SK-N-SH treated with all-trans-retinoic acid at 6 μM for 48 hours (cell line): ENCODE measurements around the gene NEU2.

Experiments
- ATAC-seq: fragments of 200-7000 bp; cut with Tn5 transposase; 3 replicates; pipeline ENCODE4 v1.9.1; 2020; ENCODE audit warnings: mild to moderate bottlenecking, moderate library complexity
- ARNTL ChIP-seq: fragments of 450-650 bp; formaldehyde crosslinking; IDR thresholded peaks from 2 replicates; pipeline ENCODE4 v1.5.0; 2020; ENCODE audit warnings: low read depth, mild to moderate bottlenecking, moderate library complexity, borderline replicate concordance
- BACH2 ChIP-seq: fragments of 250-450 bp; sonication (Bioruptor Pico); IDR thresholded peaks from 2 replicates; pipeline ENCODE4 v1.9.0; 2021; ENCODE audit warnings: mild to moderate bottlenecking, borderline replicate concordance
- CSDC2 ChIP-seq: fragments of 250-450 bp; sonication (Bioruptor Pico); IDR thresholded peaks from 2 replicates; pipeline ENCODE4 v1.5.0; 2020; ENCODE audit warnings: mild to moderate bottlenecking, moderate library complexity
- CSRNP3 ChIP-seq: fragments of 250-450 bp; sonication (Bioruptor Pico); IDR thresholded peaks from 2 replicates; pipeline ENCODE4 v1.5.1; 2021; ENCODE audit warnings: mild to moderate bottlenecking, moderate library complexity
- ESRRG ChIP-seq: fragments of 250-450 bp; sonication (Bioruptor Pico); IDR thresholded peaks from 2 replicates; pipeline ENCODE4 v1.6.1; 2021; ENCODE audit warnings: mild to moderate bottlenecking
- GLIS3 ChIP-seq: fragments of 250-450 bp; sonication (Bioruptor Pico); IDR thresholded peaks from 2 replicates; pipeline ENCODE4 v1.5.0; 2020; ENCODE audit warnings: mild to moderate bottlenecking, moderate library complexity
- OSR1 ChIP-seq: fragments of 250-450 bp; sonication (Bioruptor Pico); IDR thresholded peaks from 2 replicates; pipeline ENCODE4 v1.8.0; 2022; ENCODE audit warnings: moderate library complexity, mild to moderate bottlenecking, inconsistent platforms
- PATZ1 ChIP-seq: fragments of 250-450 bp; sonication (Bioruptor Pico); IDR thresholded peaks from 2 replicates; pipeline ENCODE4 v1.8.0; 2020; ENCODE audit warnings: mild to moderate bottlenecking, moderate library complexity, borderline replicate concordance
- POU6F1 ChIP-seq: fragments of 250-450 bp; sonication (Bioruptor Pico); IDR thresholded peaks from 2 replicates; pipeline ENCODE4 v1.8.0; 2021; ENCODE audit warnings: low read depth, mild to moderate bottlenecking, moderate library complexity, borderline replicate concordance
- PPARA ChIP-seq: fragments of 250-450 bp; sonication (Bioruptor Pico); IDR thresholded peaks from 2 replicates; pipeline ENCODE4 v1.5.0; 2020; ENCODE audit warnings: mild to moderate bottlenecking, borderline replicate concordance
- RARB ChIP-seq: fragments of 250-450 bp; sonication (Bioruptor Pico); IDR thresholded peaks from 2 replicates; pipeline ENCODE4 v1.8.0; 2021; ENCODE audit warnings: mild to moderate bottlenecking, moderate library complexity
- SNAI2 ChIP-seq: fragments of 250-450 bp; sonication (Bioruptor Pico); IDR thresholded peaks from 2 replicates; pipeline ENCODE4 v1.5.0; 2020; ENCODE audit warnings: mild to moderate bottlenecking, moderate library complexity
- TCF4 ChIP-seq: fragments of 250-450 bp; sonication (Bioruptor Pico); IDR thresholded peaks from 2 replicates; pipeline ENCODE4 v1.8.0; 2021; ENCODE audit warnings: mild to moderate bottlenecking, moderate library complexity, borderline replicate concordance
- TOX ChIP-seq: fragments of 250-450 bp; sonication (Bioruptor Pico); IDR thresholded peaks from 2 replicates; pipeline ENCODE4 v1.8.0; 2021; ENCODE audit warnings: mild to moderate bottlenecking, moderate library complexity, borderline replicate concordance
- ZFP3 ChIP-seq: fragments of 250-450 bp; sonication (Bioruptor Pico); IDR thresholded peaks from 2 replicates; pipeline ENCODE4 v1.5.0; 2020; ENCODE audit warnings: mild to moderate bottlenecking, moderate library complexity
- ZFP30 ChIP-seq: fragments of 450-650 bp; formaldehyde crosslinking; IDR thresholded peaks from 2 replicates; pipeline ENCODE4 v1.5.0; 2022; ENCODE audit warnings: mild to moderate bottlenecking, moderate library complexity
- ZNF565 ChIP-seq: fragments of 450-650 bp; formaldehyde crosslinking; conservative IDR thresholded peaks from 2 replicates; pipeline ENCODE4 v1.5.0; 2020; ENCODE audit warnings: low read depth, mild to moderate bottlenecking, moderate library complexity
- ZNF70 ChIP-seq: fragments of 450-650 bp; formaldehyde crosslinking; IDR thresholded peaks from 2 replicates; pipeline ENCODE4 v1.5.0; 2020; ENCODE audit warnings: mild to moderate bottlenecking, moderate library complexity
- ZNF8 ChIP-seq: fragments of 450-650 bp; formaldehyde crosslinking; IDR thresholded peaks from 2 replicates; pipeline ENCODE4 v1.5.0; 2020; ENCODE audit warnings: mild to moderate bottlenecking, moderate library complexity
- TF ChIP-seq, protein P1 (sequence below): fragments of 250-450 bp; sonication (Bioruptor Pico); IDR thresholded peaks from 2 replicates; pipeline ENCODE4 v1.5.1; 2020; ENCODE audit warnings: low read depth, mild to moderate bottlenecking, moderate library complexity

NEU2 gene

GRCh38 chr2:233023761-233024410 lies 8.6 kb upstream of the NEU2 start:
- no peak for ATAC-seq
- TF ChIP-seq ZNF70 (CRISPR knock-in tag) = no peak
- no peak for TF ChIP-seq ZNF565
- no peak for TF ChIP-seq CSDC2 (CRISPR knock-in tag)
- TF ChIP-seq SNAI2 (CRISPR knock-in tag) = no peak
- no peak for TF ChIP-seq ZFP3 (CRISPR knock-in tag)
- TF ChIP-seq GLIS3 (CRISPR knock-in tag) = no peak
- TF ChIP-seq, protein P1, sequence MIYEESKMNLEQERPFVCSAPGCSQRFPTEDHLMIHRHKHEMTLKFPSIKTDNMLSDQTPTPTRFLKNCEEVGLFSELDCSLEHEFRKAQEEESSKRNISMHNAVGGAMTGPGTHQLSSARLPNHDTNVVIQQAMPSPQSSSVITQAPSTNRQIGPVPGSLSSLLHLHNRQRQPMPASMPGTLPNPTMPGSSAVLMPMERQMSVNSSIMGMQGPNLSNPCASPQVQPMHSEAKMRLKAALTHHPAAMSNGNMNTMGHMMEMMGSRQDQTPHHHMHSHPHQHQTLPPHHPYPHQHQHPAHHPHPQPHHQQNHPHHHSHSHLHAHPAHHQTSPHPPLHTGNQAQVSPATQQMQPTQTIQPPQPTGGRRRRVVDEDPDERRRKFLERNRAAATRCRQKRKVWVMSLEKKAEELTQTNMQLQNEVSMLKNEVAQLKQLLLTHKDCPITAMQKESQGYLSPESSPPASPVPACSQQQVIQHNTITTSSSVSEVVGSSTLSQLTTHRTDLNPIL (CRISPR knock-in tag) = no peak
- no peak for TF ChIP-seq BACH2 (CRISPR knock-in tag)
- no peak for TF ChIP-seq PATZ1 (CRISPR knock-in tag)
- TF ChIP-seq OSR1 (CRISPR knock-in tag) = no peak
- TF ChIP-seq CSRNP3 = no peak
- no peak for TF ChIP-seq ZFP30 (CRISPR knock-in tag)
- TF ChIP-seq TCF4 (CRISPR knock-in tag) = no peak
- TF ChIP-seq PPARA (CRISPR knock-in tag) = no peak
- TF ChIP-seq TOX (CRISPR knock-in tag) = no peak
- TF ChIP-seq ZNF8 (CRISPR knock-in tag) = no peak

DNA sequence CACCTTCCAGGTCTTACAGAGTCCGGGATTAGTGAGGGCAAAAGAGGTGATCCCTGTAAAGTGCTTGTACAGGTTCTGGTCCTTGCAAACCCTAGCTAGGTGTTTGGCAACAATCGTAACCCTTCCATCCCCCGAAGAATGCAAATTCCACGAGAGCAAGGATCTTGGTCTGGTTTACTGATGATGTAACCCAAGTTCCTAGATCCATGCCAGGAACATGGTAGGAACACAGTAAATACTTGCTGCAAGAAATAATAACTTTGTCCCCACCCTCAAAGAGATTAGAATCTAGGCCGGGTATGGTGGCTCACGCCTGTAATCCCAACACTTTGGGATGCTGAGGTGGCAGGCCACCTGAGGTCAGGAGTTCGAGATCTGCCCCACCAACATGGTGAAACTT lies 6.8 kb upstream of the NEU2 start:
- TF ChIP-seq OSR1 (CRISPR knock-in tag) (no peak), POU6F1 (CRISPR knock-in tag) (no peak), GLIS3 (CRISPR knock-in tag) (no peak), PPARA (CRISPR knock-in tag) (no peak), TCF4 (CRISPR knock-in tag) (no peak), ESRRG (CRISPR knock-in tag) (no peak), BACH2 (CRISPR knock-in tag) (no peak), RARB (CRISPR knock-in tag) (no peak), ZFP30 (CRISPR knock-in tag) (no peak), PATZ1 (CRISPR knock-in tag) (no peak), CSDC2 (CRISPR knock-in tag) (no peak), ZNF565 (no peak), ZNF8 (CRISPR knock-in tag) (no peak), ARNTL (CRISPR knock-in tag) (no peak), ZNF70 (CRISPR knock-in tag) (no peak), SNAI2 (CRISPR knock-in tag) (no peak)
- TF ChIP-seq, protein P1 (CRISPR knock-in tag) = no peak
- ATAC-seq = no peak
